DOHH2 (cell line): Measurements from ENCODE around the gene ZNF76.

ENCODE experiments used
- H3F3A ChIP-seq: fragments of 200-600 bp; sonication (generic), shearing (Covaris generic); 2 replicates; pipeline ENCODE4 v1.6.0; 2016; ENCODE audit warnings: antibody characterized with exemption, mild to moderate bottlenecking; ENCODE audit not compliant: control insufficient read depth, insufficient read depth
- H3K27ac ChIP-seq: fragments of 200-600 bp; sonication (generic); 2 replicates; pipeline ENCODE4 v1.5.1; 2014; ENCODE audit warnings: low read depth, mild to moderate bottlenecking, low read length, moderate library complexity
- H3K27me3 ChIP-seq: fragments of 200-600 bp; sonication (generic); 2 replicates; pipeline ENCODE4 v1.6.1; 2014; ENCODE audit warnings: mild to moderate bottlenecking, low read length, mixed read lengths; ENCODE audit not compliant: control insufficient read depth
- H3K36me3 ChIP-seq: fragments of 200-600 bp; sonication (generic); 2 replicates; pipeline ENCODE4 v1.6.1; 2014; ENCODE audit warnings: mild to moderate bottlenecking, low read length, moderate library complexity, mixed read lengths; ENCODE audit not compliant: control insufficient read depth
- H3K4me1 ChIP-seq: fragments of 200-600 bp; sonication (generic); 2 replicates; pipeline ENCODE4 v1.6.1; 2014; ENCODE audit warnings: mild to moderate bottlenecking, low read length, mixed read lengths; ENCODE audit not compliant: control insufficient read depth
- H3K4me2 ChIP-seq: fragments of 200-600 bp; sonication (generic); 2 replicates; pipeline ENCODE4 v1.6.0; 2014; ENCODE audit warnings: mild to moderate bottlenecking, low read length, moderate library complexity
- H3K4me3 ChIP-seq: fragments of 200-600 bp; sonication (generic); 2 replicates; pipeline ENCODE4 v1.5.1; 2014; ENCODE audit warnings: mild to moderate bottlenecking, low read length, mixed read lengths
- H3K79me2 ChIP-seq: fragments of 200-600 bp; sonication (generic); 2 replicates; pipeline ENCODE4 v1.6.1; 2014; ENCODE audit warnings: mild to moderate bottlenecking, low read length, mixed read lengths; ENCODE audit not compliant: control insufficient read depth
- H3K9me2 ChIP-seq: fragments of 200-600 bp; sonication (generic); replicated peaks from 2 replicates; pipeline ENCODE4 v1.6.1; 2014; ENCODE audit warnings: mild to moderate bottlenecking, low read length, mixed read lengths; ENCODE audit not compliant: control insufficient read depth
- H3K9me3 ChIP-seq: fragments of 200-600 bp; sonication (generic); 2 replicates; pipeline ENCODE4 v1.6.1; 2014; ENCODE audit warnings: antibody characterized with exemption, low read length, mixed read lengths; ENCODE audit not compliant: control insufficient read depth, insufficient read depth
- H4K20me1 ChIP-seq: fragments of 200-600 bp; sonication (generic); 2 replicates; pipeline ENCODE4 v1.6.0; 2014; ENCODE audit warnings: low read depth, mild to moderate bottlenecking, antibody characterized with exemption, low read length, moderate library complexity; ENCODE audit not compliant: control insufficient read depth, insufficient read depth
- CTCF ChIP-seq: fragments of 200-600 bp; sonication (generic); IDR thresholded peaks from one replicate; pipeline ENCODE4 v1.5.1; 2014; ENCODE audit warnings: antibody characterized with exemption, mild to moderate bottlenecking, low read depth, low read length; ENCODE audit not compliant: poor library complexity, severe bottlenecking
- EZH2phosphoT487 ChIP-seq: fragments of 200-600 bp; sonication (generic); IDR thresholded peaks from 2 replicates; pipeline ENCODE4 v1.6.1; 2017; ENCODE audit warnings: borderline replicate concordance, mild to moderate bottlenecking, antibody characterized with exemption, low read length, moderate library complexity, mixed read lengths

Gene ZNF76

DNA sequence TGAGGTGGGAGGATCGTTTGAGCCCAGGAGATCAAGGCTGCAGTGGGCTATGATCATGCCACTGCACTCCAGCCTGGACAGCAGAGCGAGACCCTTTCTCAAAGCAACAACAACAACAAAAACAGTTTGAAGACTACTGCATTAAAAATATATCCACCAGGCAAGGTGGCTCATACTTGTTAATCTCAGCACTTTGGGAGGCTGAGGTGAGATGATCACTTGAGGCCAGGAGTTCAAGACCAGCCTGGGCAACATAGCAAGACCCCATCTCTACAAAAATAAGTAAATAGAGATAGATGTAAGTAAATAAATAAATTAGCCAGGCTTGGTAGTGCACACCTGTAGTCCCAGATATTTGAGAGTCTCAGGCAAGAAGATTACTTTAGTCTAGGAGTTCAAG, 12.5 kb downstream of the ZNF76 start:
- no peaks in the 10 kb centered on the region for H3K9me2 ChIP-seq

DNA sequence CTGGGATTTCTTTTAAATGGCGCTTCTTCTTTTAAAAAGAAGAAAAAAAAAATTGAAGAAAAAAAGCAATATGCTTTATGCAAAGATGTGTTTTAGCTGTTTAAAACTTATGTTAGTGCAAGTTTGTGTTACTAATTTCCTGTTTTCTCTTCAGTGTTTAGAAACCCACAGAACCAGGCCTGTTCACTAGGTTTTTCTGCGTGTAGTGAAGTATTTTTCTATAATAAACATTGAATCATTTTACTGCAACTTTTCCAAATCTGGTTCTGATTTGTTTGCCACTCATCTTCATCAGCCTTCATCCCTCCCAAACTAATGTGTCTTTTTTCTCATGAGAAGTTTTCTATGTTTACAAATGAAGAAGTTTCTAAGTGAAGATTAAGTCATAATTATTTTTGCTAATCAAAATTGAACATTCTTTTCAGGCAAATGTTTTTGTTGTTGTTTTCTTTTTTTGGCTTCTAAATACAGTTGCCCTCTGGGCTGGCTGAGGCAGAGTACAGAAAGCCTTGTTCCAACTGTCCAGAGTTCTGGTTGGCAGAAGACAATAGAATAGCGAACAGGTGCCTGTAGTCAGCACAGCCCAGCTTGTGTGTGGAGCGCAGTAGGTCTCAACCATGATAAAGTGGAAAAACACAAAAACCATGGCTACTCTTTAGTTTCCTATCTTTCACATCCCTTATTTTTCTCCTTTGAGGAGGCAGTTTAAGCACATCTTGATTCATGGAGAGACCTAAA, 14.5 kb downstream of the ZNF76 start:
- Histone ChIP-seq H3K9me2 (no peaks in the 10 kb centered on the region), H3K79me2 (no peaks in the 10 kb centered on the region), H3K4me2 (no peak overlapping the region), H3K9me3 (no peaks in the 10 kb centered on the region), H3F3A (no peaks in the 10 kb centered on the region), H4K20me1 (no peaks in the 10 kb centered on the region), H3K27ac (no peak overlapping the region), H3K4me3 (no peak overlapping the region), H3K36me3 (0 out of 2 replicates have a peak, but pooled peaks cover 4% of the 10 kb centered on the region), H3K4me1 (no peaks in the 10 kb centered on the region), H3K27me3 (no peaks in the 10 kb centered on the region)
- TF ChIP-seq CTCF (no peak), EZH2phosphoT487 (no peak)

More for the DNA sequence above, 12.5 kb downstream of the ZNF76 start:
- Histone ChIP-seq H3K79me2 (no peaks in the 10 kb centered on the region; the same call in 1 of the 2 replicates), H3F3A (no peaks in the 10 kb centered on the region), H3K27ac (no peak overlapping the region), H4K20me1 (no peaks in the 10 kb centered on the region), H3K4me1 (no peaks in the 10 kb centered on the region), H3K36me3 (0 out of 2 replicates have a peak, but pooled peaks cover 4% of the 10 kb centered on the region), H3K27me3 (no peaks in the 10 kb centered on the region), H3K4me2 (no peak overlapping the region), H3K9me3 (no peaks in the 10 kb centered on the region), H3K4me3 (no peak overlapping the region)
- no peak for TF ChIP-seq CTCF
- TF ChIP-seq EZH2phosphoT487, result no peak

DNA sequence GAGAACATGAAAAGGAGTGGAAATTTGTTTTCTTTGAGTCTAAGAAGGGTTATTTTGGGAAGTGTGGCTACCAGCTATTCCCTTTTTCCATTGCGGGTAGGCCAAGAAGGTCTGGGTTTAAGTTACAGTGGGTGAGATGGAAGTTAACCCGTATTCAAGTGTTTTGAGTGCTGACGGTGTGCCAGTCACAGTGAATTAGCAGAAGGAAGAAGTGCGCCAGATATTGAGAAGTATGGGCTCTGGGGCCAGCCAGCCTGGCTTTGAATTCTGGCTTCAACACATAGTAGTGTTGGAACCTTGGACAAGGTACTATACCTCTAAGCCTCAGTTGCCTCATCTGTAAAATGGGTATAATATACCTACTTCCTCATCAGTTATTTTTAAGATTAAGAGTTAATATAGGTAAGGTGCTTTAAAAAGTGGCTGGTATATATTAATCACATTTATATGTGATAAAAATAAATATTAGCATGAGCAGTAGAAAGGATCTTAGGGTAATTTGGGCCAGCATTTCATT, 16.3 kb downstream of the ZNF76 start:
- H3K4me3 ChIP-seq, result no peak overlapping the region
- no peak for TF ChIP-seq CTCF
- H3F3A ChIP-seq, result no peaks in the 10 kb centered on the region
- H3K79me2 ChIP-seq, result no peaks in the 10 kb centered on the region
- no peaks in the 10 kb centered on the region for H4K20me1 ChIP-seq
- no peaks in the 10 kb centered on the region for H3K4me1 ChIP-seq
- H3K9me2 ChIP-seq, result no peaks in the 10 kb centered on the region
- no peak overlapping the region for H3K4me2 ChIP-seq
- no peak overlapping the region for H3K27ac ChIP-seq
- no peaks in the 10 kb centered on the region for H3K27me3 ChIP-seq
- H3K36me3 ChIP-seq, result no peaks in the 10 kb centered on the region
- no peaks in the 10 kb centered on the region for H3K9me3 ChIP-seq
